PFSK-1 (cell line): ENCODE results near the gene RAD51B.

ENCODE experiments used
- FOXP2 ChIP-seq: optimal IDR thresholded peaks from 2 replicates; pipeline ENCODE3; 2011; ENCODE audit warnings: borderline replicate concordance, control low read depth, inconsistent platforms; ENCODE audit not compliant: insufficient read depth; ENCODE audit errors: extremely low read length, extremely low read depth
- POLR2AphosphoS5 ChIP-seq: IDR thresholded peaks from 2 replicates; pipeline ENCODE4 v1.6.1; 2012; ENCODE audit warnings: low read depth, mild to moderate bottlenecking, control low read depth, low read length, moderate library complexity
- REST ChIP-seq, 2 experiments: IDR thresholded peaks; 2 replicates each; pipeline versions ENCODE4 v1.6.1 to v1.8.0; 2011 to 2012; ENCODE audit warnings: low read depth in 2 of 2, low read length in 2 of 2, control low read depth in 1 of 2, inconsistent platforms in 1 of 2, mild to moderate bottlenecking in 1 of 2, moderate library complexity in 1 of 2; ENCODE audit not compliant: insufficient read depth in 1 of 2
- SIN3A ChIP-seq: IDR thresholded peaks from 2 replicates; pipeline ENCODE4 v1.6.1; 2012; ENCODE audit warnings: mild to moderate bottlenecking, low read length, moderate library complexity, borderline replicate concordance; ENCODE audit not compliant: insufficient read depth
- TAF1 ChIP-seq: IDR thresholded peaks from 2 replicates; pipeline ENCODE4 v1.6.1; 2012; ENCODE audit warnings: low read length, control low read depth, borderline replicate concordance; ENCODE audit not compliant: insufficient read depth

RAD51B gene

DNA sequence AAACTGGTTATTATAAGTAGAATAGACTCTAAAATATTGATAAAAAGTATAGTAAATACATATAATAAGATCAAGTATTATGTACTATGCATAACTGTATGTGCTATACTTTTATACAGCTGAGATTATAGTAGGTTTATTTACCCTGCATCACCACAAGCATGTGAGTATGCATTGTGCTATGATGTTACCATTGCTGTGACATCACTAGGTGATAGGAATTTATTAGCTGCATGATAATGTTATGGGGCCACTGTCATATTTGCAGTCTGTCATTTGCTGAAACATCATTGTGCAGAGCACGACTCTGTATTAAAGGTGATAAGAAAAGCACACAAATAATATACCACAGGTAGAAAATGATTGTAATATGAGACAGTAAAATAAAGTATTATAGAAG lies 587.7 kb downstream of the RAD51B start:
- no peak for TF ChIP-seq FOXP2
- TF ChIP-seq REST (IDR thresholded peaks at IDR 0.05; ENCODE audit: insufficient read depth in 1 of 2, low read depth in 2 of 2, low read length in 2 of 2), result no peak
- no peak for TF ChIP-seq SIN3A
- no peak for TF ChIP-seq TAF1
- no peak for TF ChIP-seq POLR2AphosphoS5

- TF ChIP-seq SIN3A, result no peak
- TF ChIP-seq POLR2AphosphoS5, result no peak
- TF ChIP-seq FOXP2, result no peak
- TF ChIP-seq REST (IDR thresholded peaks at IDR 0.05; ENCODE audit: insufficient read depth in 1 of 2, low read depth in 2 of 2, low read length in 2 of 2), result no peak
- TF ChIP-seq TAF1, result no peak
These were observed 588.2 kb downstream of the RAD51B start for GRCh38 chr14:68407825-68408224.

DNA sequence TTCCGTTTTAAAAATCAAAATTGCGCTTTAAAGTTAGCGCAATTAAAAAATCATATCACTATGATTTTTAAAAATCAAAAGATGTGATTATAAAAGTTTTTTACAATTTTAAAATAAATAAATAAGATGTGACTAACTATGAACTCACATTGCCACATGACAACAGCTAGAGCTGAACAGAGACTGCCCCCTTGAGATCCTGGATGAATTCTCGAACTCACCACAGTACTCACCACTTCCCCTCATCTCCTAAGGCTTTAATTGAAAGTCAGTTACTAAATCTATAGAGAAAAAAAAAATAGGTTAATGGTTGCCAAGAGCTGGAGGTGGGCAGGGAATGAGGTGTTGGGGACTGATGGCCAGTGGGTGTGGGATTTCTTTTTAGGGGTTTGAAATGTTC lies 589.1 kb downstream of the RAD51B start:
- TF ChIP-seq POLR2AphosphoS5 (no peak), FOXP2 (no peak), REST (IDR thresholded peaks at IDR 0.05; ENCODE audit: insufficient read depth in 1 of 2, low read depth in 2 of 2, low read length in 2 of 2) (no peak), TAF1 (no peak), SIN3A (no peak)

- TF ChIP-seq POLR2AphosphoS5 (no peak), TAF1 (no peak), REST (IDR thresholded peaks at IDR 0.05; ENCODE audit: insufficient read depth in 1 of 2, low read depth in 2 of 2, low read length in 2 of 2) (no peak), SIN3A (no peak), FOXP2 (no peak)
These were observed 589.8 kb downstream of the RAD51B start for GRCh38 chr14:68409387-68409786.

DNA sequence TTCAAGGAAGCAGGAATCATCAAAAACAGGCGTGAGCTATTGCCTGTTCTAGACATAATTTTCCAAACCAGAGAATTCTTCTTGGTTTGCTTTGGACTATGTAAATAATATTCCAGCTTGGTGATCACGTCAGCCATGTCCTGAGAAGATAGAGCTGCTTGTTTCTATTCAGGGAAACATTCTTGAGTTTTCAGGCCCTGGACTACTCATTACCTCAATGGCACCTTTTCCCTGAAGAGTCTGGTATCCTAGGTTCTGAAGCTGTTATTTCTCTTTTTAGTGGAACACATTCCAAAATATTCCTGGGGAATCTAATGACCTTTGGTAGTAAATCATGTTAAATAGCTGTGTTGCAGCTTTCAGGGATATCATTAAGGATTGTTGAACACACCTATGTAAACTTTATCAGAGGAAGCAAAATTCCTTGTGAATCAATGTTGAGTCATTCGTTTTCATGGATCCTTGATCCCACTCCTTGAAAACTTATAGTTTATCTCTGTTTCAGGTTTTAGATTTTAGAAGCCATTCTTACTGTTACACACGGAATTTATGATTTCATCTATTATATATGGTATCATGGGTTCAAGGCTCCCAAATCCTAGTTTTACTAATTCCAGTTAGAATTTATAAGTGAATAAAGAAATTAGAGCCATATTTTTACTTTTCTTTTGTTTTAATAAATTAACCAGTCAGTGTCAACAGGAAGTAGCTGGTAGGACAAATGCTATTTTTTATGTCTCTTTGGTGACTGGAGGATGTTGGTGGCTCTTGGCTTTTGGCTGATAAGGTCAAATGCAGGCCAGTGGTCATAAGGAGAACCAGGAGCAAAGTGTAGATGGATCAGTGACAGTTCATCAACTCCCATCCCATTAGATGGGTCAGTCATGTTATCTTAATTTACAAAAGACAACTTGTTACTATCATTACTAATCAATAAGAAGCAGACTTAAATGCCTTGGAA lies 593.2 kb downstream of the RAD51B start:
- TF ChIP-seq TAF1 (no peak), POLR2AphosphoS5 (no peak), FOXP2 (no peak), SIN3A (no peak), REST (IDR thresholded peaks at IDR 0.05; ENCODE audit: insufficient read depth in 1 of 2, low read depth in 2 of 2, low read length in 2 of 2) (no peak)
